Stimulated activated CD4-positive, alpha-beta T cell treated with anti-CD3 and anti-CD28 coated beads, Interleukin-2, amount 100 ng/mL, for 24 hours (primary cell): ENCODE data around the gene CTIF.
"Not testable (repeated sequence)": the region's sequence is repeated elsewhere in the genome, so short reads cannot be mapped to it uniquely, and the experiment has no call there.

ENCODE experiments used
- DNase-seq, 2 donors: peaks; one replicate each; pipeline ENCODE4 v3.0.0-alpha.2; 2020

The CTIF gene

GRCh38 chr18:48860269-48861180 is 321.7 kb downstream of the CTIF start:
- no peak for DNase-seq

GRCh38 chr18:48861181-48861708 is 322.4 kb downstream of the CTIF start:
- no peak for DNase-seq

GRCh38 chr18:48862132-48862531 is 323.3 kb downstream of the CTIF start:
- no peak for DNase-seq

GRCh38 chr18:48862678-48863270 is 323.9 kb downstream of the CTIF start:
- DNase-seq, result no peak

- DNase-seq, result no peak
Observed at GRCh38 chr18:48863432-48864065, 324.7 kb downstream of the CTIF start.

- no peak for DNase-seq
Observed at GRCh38 chr18:48864876-48865275, 326.0 kb downstream of the CTIF start.

- no peak for DNase-seq
Observed at GRCh38 chr18:48866028-48866733, 327.4 kb downstream of the CTIF start.

GRCh38 chr18:48866856-48867255 is 328.0 kb downstream of the CTIF start:
- no peak for DNase-seq

GRCh38 chr18:48867978-48868377 is 329.1 kb downstream of the CTIF start:
- DNase-seq, result no peak

- DNase-seq, result peak; percentile 51 to 65
Observed at GRCh38 chr18:48868468-48869466, 329.9 kb downstream of the CTIF start.

GRCh38 chr18:48869591-48869990 is 330.8 kb downstream of the CTIF start:
- DNase-seq, result no peak

- not testable (repeated sequence) for DNase-seq
Observed at GRCh38 chr18:48870926-48871325, 332.1 kb downstream of the CTIF start.

GRCh38 chr18:48871391-48872166 is 332.7 kb downstream of the CTIF start:
- no peak for DNase-seq

GRCh38 chr18:48872234-48873145 is 333.7 kb downstream of the CTIF start:
- DNase-seq, result no peak

GRCh38 chr18:48874233-48874632 is 335.4 kb downstream of the CTIF start:
- DNase-seq, result no peak

GRCh38 chr18:48874701-48875162 is 335.9 kb downstream of the CTIF start:
- no peak for DNase-seq

GRCh38 chr18:48875314-48875941 is 336.6 kb downstream of the CTIF start:
- DNase-seq, result no peak

- no peak for DNase-seq
Observed at GRCh38 chr18:48875942-48876511, 337.2 kb downstream of the CTIF start.

GRCh38 chr18:48876590-48876989 is 337.8 kb downstream of the CTIF start:
- no peak for DNase-seq
